HG03378 (cell line): ENCODE data around the gene CELSR1.

Source experiments
- ATAC-seq: cut with Tn5 transposase; IDR thresholded peaks from one replicate; pipeline ENCODE4 v1.9.1; 2021; ENCODE audit warnings: mild to moderate bottlenecking, moderate library complexity; ENCODE audit not compliant: unreplicated experiment

Gene CELSR1

GRCh38 chr22:46450931-46451561, 86.4 kb downstream of the CELSR1 start:
- ATAC-seq = no peak

DNA sequence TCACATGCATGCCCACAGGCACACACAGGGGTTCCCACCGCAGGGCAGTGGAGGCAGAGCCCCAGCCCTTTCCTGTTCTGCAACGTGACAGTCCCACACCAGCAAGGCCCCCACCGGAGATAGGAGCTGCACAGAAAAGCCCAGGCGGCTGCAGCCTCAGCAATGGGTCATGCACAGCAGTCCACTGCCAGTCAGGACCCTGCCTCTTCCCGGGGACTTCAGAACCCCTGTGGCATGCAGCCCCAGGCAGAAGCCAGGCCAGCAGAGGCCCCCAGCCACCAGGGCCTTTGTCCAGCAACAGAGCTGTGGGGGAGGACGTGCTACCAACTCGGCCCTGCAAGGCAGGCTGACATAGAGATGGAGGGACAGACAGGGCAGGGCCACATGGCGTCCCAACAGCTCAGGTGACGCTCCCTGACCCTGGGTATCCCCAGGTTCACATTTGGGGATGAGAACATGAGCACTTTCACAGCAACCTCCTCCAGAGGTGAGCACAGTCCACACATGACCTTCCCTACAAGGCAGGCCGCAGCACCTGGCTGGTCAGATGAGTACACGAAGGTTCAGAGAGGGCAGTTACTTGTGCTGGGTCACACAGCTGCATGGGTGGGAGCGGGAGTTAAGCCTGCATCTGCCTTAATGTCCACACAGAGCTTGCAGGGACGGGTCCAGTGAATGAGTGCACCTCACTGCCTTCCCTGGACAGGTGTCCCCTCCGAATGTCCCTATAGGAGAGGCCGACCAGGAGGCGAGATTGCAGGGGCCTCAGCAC, 87.3 kb downstream of the CELSR1 start:
- ATAC-seq = no peak

DNA sequence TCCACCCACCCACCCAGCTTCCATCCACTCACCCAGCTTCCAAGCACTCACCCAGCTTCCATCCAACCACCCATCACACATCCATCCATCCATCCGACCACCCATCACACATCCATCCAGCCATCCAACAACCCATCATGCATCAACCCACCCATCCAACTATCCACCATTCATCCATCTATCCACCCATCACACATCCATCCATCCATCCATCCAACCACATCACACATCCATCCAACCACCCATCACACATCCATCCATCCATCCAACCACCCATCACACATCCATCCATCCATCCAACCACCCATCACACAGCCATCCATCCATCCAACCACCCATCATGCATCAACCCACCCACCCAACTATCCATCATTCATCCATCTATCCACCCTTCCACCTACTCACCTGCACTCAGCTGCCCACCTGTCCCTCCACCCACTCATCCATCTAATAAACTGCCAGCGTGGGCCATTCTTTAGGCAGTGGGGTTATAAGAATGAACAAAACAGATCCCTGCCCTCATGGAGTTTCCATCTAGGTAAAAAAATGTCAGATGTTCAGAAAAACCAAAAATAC, 88.2 kb downstream of the CELSR1 start:
- ATAC-seq = no peak

DNA sequence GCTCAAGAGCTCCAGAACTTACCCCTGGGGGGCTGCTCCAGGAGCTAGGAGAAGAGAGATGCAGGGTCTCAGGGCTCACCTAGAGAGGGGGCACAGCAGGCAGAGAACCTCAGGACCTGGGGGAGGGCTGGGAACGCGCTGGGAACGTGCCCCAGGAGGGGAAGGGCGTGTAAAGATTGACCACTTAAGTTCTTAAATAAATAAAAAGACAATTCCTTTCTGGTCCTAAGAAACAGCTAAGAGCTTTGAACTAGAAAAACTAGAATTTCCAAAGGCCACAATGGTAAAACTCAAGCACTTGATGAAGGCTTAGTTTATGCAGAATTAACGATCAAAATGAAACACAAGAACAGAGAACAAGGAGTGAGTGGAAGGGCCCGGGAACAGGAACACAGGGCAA, 89.1 kb downstream of the CELSR1 start:
- no peak for ATAC-seq

DNA sequence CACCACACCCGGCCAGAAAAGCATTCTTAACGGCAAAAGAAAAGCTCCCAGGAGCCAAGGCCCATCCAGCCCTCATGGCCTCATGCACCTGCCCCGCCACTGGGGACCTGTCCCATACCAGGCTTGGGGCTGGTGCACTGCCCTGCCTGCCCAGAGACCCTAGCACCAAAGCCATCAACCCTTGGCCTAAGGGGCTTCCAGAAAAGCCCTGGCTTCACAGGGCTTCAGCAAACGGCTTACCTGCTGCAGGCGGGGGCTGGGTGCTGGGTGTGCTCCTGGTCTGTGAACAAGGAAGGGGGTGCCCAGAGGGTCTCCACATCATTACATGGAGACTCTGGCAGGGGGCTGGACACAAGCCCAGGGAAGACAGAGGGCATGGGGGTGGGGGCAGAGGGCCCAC, 89.5 kb downstream of the CELSR1 start:
- ATAC-seq = no peak

DNA sequence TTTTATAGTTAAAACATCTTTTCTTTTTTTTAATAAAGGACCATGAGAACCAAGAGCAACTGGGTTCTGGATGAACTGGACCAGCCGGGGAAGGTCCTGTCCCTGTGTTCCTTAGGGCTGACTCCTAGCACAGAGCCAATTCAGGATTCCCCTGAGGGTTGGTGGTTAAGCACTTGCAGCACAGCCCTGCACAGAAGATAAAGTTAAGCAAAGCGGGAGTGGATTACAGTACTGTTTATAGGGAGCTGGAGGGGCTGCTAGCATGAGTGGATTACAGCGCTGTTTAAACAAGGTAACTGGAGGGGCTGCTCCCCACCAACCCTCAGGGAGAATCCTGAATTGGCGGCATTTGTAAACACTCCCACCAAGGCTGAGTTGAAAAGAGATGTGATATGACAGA, 90.6 kb downstream of the CELSR1 start:
- ATAC-seq = no peak

- ATAC-seq = no peak
Measured at GRCh38 chr22:46445771-46446420, 91.5 kb downstream of the CELSR1 start.

DNA sequence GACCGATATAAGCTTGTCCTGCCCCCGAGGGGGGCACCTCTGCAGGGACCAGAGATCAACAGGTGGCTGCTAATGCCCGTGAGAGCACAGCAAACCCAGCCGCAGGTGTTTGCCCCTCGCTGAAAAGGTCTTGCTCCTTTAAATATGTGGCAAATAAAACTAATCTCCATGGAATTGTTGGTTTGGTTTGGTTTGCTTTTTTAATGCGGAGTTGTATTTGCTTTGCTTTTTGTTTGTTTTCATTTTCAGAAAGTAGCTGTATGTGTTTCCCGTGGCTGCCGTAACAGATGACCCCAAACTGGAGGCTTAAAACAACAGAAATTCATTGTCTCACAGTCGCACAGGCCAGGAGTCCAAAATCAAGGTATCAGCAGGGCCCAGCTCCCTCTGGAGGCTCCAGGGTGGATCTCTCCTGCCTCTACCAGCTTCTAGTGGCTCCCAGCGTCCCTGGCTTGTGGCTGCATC, 93.0 kb downstream of the CELSR1 start:
- ATAC-seq = no peak

DNA sequence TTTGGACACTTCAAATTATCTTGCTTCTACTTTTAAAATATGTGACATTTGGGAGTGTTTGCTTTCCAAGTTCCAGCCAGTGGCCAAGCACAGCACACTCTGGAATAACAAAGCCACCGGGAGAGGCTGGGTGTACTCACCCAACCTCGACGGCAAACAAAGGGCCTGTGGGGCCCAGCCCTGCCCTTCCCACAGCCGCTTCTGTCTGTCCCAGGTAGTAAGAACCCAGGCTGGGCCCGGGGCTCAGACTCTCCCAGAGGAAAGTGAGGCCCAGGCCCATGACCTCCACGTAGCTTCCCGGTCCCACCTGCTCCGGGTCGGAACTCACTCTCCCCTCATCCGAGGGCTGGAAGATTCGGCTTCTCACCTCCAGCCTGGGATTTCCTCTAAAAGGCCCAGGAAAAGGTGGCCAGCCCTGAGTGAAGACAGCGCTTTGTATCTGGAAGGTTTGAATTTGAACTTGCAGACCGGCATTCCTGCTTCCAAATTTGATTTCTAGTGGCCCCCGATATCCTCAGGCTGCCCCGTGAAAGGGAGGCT, 93.5 kb downstream of the CELSR1 start:
- no peak for ATAC-seq

DNA sequence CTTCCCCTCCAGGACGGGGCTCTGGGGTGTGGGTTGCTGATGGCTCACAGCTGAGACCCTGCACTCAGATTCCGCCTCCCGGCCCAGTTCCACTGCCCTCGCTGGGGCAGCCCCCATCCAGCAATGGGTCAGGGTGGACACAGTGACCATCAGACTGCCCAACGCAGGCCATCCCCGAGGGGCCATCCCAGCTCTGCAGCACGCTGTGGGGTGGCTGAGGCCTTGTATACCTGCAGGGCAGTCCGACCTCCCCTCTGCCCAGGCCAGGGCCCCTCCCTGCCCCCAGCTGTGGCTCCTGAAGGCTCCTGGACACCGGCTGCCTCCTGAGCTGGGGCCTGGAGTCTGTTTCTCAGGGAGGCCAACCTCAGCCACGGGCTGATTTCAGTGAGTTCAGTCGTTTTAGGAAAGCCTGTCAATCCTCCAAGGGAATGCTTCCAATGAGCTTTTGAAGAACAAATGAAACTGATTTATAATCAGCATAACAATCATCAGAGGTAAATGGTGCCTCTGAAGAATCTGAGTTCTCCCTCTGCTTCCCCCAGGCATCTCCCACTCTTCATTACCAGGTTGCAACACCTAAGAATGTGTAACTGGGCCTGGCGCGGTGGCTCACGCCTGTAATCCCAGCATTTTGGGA, 95.1 kb downstream of the CELSR1 start:
- ATAC-seq = no peak

DNA sequence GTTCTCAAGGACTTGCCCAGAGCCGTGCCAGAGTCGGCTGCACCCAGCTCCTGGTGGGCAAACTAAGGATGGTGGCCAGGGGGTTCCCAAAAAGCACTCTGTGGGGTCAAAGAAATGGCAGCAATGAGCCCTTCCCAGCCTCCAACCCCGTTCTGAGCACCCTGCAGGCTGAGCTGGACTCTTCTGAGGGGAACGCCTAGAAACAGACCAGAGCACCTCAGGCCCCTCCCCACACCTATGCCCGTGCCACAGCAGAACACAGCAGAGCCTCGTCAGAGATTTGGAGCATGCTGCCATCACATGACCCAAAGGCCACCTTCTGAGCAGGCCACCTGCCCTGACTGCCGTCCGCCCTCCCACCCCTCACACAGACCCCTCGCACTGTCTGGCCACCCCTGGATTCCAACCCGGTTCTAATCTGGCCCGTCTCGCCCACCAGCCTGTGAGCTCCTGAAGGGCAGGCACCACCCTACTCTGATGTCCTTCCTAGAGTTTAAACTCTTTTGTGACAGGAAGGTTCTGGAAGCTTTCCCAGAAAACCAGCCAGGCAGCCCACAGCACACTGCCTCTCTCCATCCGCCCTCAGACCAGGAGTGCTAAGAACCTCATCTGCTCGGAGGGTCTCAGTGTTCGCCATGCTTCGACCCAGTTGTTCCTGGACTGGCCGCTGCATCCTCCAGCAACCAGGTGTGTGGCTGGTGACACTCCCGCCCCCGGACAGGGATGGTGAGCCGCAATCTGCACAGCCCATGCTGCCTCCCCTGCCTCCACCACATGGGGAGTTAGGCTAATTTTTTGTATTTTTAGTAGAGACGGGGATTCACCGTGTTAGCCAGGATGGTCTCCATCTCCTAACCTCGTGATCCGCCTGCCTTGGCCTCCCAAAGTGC, 97.6 kb downstream of the CELSR1 start:
- ATAC-seq = no peak

DNA sequence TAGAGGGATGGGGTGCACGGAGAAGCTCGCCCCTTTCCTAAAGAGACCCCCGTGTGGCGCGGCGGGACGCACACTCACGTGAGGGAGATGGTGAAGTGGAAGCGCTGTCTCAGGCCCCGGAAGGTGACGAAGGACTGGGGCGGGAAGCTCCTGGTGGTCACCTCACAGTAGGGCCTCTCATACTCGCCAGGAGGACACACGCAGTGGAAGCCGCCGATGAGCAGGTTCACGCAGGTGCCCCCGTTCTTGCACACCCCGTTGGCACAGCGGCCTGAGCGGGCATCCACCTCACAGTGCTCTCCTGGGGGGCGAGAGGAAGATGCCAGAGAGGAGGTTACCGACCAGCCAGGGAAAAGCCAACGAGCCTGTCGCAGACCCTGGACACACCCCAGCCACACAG, 98.3 kb downstream of the CELSR1 start:
- no peak for ATAC-seq

- ATAC-seq = no peak
Measured at GRCh38 chr22:46437671-46438440, 99.6 kb downstream of the CELSR1 start.

DNA sequence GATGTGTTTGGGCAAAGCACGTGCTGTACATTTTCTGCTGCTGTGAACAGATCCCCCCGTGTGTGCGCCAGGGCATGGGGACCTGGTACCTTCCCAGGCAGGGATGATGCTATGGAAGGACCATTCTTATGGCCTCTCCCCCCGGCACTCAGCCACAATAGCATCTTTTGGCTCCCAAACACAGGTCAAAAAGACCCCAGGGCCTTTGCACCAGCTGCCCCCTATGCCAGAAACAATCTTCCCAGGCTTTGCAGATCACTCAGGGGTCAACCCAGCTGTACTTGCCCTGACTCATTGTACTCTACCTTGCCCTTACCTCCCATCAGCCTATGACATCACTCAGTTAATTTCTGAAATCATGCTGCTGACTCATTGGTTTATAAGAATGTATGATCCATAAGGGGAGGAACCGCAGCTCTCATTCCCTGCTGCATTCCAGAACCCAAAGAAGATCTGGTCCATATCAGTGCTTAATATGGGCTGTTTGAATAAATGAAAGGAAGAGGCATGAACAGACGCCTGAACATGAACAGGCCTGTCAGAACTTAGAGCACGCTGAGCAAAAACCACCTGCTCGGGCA, 100.7 kb downstream of the CELSR1 start:
- no peak for ATAC-seq

- ATAC-seq = no peak
Measured at GRCh38 chr22:46433318-46433717, 104.1 kb downstream of the CELSR1 start.

DNA sequence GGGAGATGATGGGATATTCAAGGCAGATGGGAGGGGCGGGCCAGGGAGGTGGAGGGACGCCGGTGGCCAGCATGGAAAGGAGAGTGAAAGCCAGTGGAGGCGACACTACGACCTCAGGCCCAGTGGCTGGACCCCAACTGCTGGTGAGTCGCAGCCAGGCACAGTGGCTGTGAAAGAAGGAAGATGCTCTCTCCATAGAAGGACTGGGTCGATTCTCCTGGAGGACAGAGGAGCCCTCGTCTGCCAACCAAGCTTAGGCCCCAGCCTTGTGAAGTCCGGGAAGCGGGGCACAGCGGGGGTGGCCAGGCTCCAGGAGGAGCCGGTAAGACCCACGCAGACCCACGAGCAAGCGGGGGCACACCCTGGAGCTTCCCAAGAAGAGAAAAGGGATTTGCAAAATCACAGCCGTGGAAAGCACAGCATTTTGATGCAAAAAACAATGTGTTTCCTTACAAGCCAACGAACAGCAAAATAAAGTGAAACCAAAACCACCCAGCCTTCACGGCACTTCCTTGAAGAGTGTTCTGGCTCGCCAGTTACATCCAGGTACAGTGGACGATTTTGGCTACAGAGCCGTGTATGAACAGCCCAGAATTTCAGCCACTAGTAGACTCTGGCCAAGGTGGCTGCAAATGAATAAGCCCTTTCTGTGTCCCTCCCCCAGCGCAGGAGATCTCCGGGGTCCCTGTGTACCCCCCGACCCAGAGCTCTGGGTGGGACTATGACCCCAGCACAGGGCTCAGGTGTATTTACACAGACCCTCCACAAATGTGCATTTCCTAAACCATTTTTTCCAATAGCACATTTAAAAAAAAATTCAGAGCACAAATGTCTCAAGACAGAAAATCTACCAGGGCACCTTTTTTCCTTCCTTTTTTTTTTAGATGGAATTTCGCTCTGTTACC, 105.0 kb downstream of the CELSR1 start:
- no peak for ATAC-seq

- no peak for ATAC-seq
Measured at GRCh38 chr22:46430961-46431838, 106.2 kb downstream of the CELSR1 start.
